Heart right ventricle (tissue), 16 donors: ENCODE data around the gene SOS1. TPM values are rescaled to one million over a fixed set of nuclear protein-coding genes. Genes with fewer than 3 reads are reported as not detected.

Experiments
- ATAC-seq, 8 donors: fragments of 200-7000 bp; cut with Tn5 transposase; one replicate each; pipeline ENCODE4 v1.9.1; 2020; ENCODE audit warnings: mild to moderate bottlenecking in 8 of 8, moderate library complexity in 8 of 8, moderate number of reproducible peaks in 1 of 8
- DNase-seq, 2 donors: peaks; one replicate each; pipeline ENCODE4 v3.0.0-alpha.2; 2020
- H3K27ac ChIP-seq, 10 donors: fragments of 200-600 bp; sonication (generic) in 2 of 10; one replicate each; pipeline versions ENCODE4 v1.5.0 to v1.8.0; 2020 to 2022; ENCODE audit warnings: mild to moderate bottlenecking in 3 of 10
- H3K27me3 ChIP-seq, 7 donors: fragments of 200-600 bp; one replicate each; pipeline ENCODE4 v1.8.0; 2021 to 2022; ENCODE audit warnings: mild to moderate bottlenecking in 2 of 7
- H3K36me3 ChIP-seq, 9 donors: fragments of 200-600 bp; sonication (generic) in 1 of 9; one replicate each; pipeline versions ENCODE4 v1.5.0 to v1.8.0; 2020 to 2022; ENCODE audit warnings: mild to moderate bottlenecking in 2 of 9
- H3K4me1 ChIP-seq, 9 donors: fragments of 200-600 bp; sonication (generic) in 1 of 9; one replicate each; pipeline versions ENCODE4 v1.5.0 to v1.8.0; 2020 to 2022; ENCODE audit warnings: mild to moderate bottlenecking in 4 of 9
- H3K4me3 ChIP-seq, 10 donors: fragments of 200-600 bp; sonication (generic) in 2 of 10; one replicate each; pipeline versions ENCODE4 v1.5.0 to v1.8.0; 2020 to 2022; ENCODE audit warnings: mild to moderate bottlenecking in 7 of 10, moderate library complexity in 2 of 10
- H3K9me3 ChIP-seq, 11 donors: fragments of 200-600 bp in 10 of 11; sonication (generic) in 2 of 11; one replicate each; pipeline versions ENCODE4 v1.5.0 to v1.8.0; 2013 to 2022; ENCODE audit warnings: mild to moderate bottlenecking in 2 of 11, control low read depth in 1 of 11, moderate library complexity in 1 of 11
- WGBS, 2 donors: extraction: QIAGEN DNeasy Blood & Tissue Kit; methylation state at CpG; one replicate each; pipeline ENCODE4 v1.1.7; 2013; ENCODE audit warnings: inconsistent platforms in 1 of 2; 5-methylcytosine and 5-hydroxymethylcytosine counted together
- intact Hi-C, 10 donors: fragments of 100-400 bp; cut with DNase I; formaldehyde crosslinking; loops; one replicate each; pipeline versions ENCODE4 v1.11.1 to v1.14.2; 2022
- polyA plus RNA-seq, 2 donors: library from polyadenylated mRNA; stranded (reverse); fragments of 200-250 nt; gene quantifications; one replicate each; pipeline ENCODE4 v1.2.3, GENCODE V29; 2013
- total RNA-seq, 10 donors: library from RNA; stranded (reverse); fragmentation: NEBNext Ultra II Directional in 3 of 10; extraction: Animal tissue kit (Norgen Biotek cat#: 25700) in 3 of 10; gene quantifications; one replicate each; pipeline versions ENCODE4 v1.2.1 to v1.2.4, GENCODE V29; 2021 to 2023
- TF ChIP-seq, protein P1 (sequence below), 9 donors: fragments of 200-600 bp; sonication (generic) in 2 of 9; IDR thresholded peaks; one replicate each; pipeline versions ENCODE4 v1.5.0 to v1.8.0; 2021 to 2022; ENCODE audit warnings: antibody characterized with exemption in 9 of 9, mild to moderate bottlenecking in 5 of 9, moderate library complexity in 1 of 9
- donor health status: Arrhythmogenic right ventricular cardiomyopathy.
- donor health status: ischemic (EF 13 %, LVEDD 7.1; RV severe dilation, severe dysfunction).
- donor health status: healthy with polysubstance abuse.
- donor health status: DM: no; HTN: yes; CAD: no.
- donor health status: DM: no; HTN: no; CAD: no.
- donor health status: ischemic (EF 25% LVEDD 6.9; RV normal size, moderate dysfunction).
- donor health status: ischemic (EF 25% LVEDD 5.7; RV mildly dilated, moderate dysfunction).
- donor health status: healthy.
- donor health status: DM: yes; HTN: yes; CAD: no.
- donor health status: Ischemic cardiomyopathy.
- donor health status: ischemic (EF 35%, LVEDD 5.7; RV mildly dilated, moderate dysfunction).
- donor health status: nonischemic (EF 11% LVEDD 7.7; RV severe dilation, severe dysfunction).
- donor health status: DM: yes; HTN: yes; CAD: no.
- donor health status: PGD.
- donor health status: ischemic (EF 29% LVEDD 5.4; RV normal size, mild dysfunction).
- donor health status: nonischemic (EF 23%, LVEDD 6.1; RV moderate dilation, normal function).

SOS1 gene
- total and polyA plus RNA-seq, 12 donors: 5.8 to 37.8 (median 23.1) TPM

DNA sequence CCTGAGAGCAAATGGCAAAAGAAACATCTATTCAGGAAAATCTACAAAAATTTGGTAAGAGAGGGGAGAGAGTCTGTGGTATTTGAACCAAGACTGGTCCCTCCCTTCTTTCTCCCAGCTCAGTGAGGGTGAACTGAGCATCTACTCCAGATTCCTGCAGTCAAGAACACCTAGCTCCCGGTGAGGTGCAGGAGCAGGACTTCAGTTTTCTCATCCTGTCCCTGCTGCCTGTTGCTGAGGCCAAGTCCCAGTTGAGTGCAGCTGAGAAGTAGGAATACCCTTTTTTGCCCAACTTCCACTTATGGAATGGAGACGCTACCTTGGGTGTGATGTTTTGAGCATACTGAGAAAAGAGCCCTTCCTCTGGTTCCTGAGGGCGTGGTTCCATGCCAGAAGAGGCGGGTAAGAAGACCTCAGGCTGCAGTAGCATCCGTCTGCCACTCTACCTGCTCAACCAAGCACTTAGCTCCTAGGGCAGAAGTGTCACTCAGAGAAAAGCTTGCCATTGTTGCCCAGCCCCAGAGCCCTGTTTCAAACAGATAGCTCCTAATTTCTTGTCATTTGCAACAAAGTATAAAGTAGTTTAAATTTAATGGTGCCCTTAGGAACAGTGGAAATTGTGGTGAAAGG is 112.9 kb downstream of the SOS1 start:
- H3K27ac ChIP-seq: no peak overlapping the region
- TF ChIP-seq, protein P1, sequence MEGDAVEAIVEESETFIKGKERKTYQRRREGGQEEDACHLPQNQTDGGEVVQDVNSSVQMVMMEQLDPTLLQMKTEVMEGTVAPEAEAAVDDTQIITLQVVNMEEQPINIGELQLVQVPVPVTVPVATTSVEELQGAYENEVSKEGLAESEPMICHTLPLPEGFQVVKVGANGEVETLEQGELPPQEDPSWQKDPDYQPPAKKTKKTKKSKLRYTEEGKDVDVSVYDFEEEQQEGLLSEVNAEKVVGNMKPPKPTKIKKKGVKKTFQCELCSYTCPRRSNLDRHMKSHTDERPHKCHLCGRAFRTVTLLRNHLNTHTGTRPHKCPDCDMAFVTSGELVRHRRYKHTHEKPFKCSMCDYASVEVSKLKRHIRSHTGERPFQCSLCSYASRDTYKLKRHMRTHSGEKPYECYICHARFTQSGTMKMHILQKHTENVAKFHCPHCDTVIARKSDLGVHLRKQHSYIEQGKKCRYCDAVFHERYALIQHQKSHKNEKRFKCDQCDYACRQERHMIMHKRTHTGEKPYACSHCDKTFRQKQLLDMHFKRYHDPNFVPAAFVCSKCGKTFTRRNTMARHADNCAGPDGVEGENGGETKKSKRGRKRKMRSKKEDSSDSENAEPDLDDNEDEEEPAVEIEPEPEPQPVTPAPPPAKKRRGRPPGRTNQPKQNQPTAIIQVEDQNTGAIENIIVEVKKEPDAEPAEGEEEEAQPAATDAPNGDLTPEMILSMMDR (IDR thresholded peaks at IDR 0.05): no peak
- intact Hi-C loops: no loop called here
- H3K36me3 ChIP-seq: peaks cover 0 to 100% (median 48%) of the 10 kb centered on the region in 9 donors
- no peak overlapping the region for H3K4me3 ChIP-seq
- H3K9me3 ChIP-seq: no peaks in the 10 kb centered on the region
- peaks cover 0 to 4% (median 0%) of the 10 kb centered on the region in 9 donors for H3K4me1 ChIP-seq
- ATAC-seq: no peak
- WGBS, 2 donors: 79 to 92% methylated on average over 5 of the region's 5 CpGs
- no peaks in the 10 kb centered on the region for H3K27me3 ChIP-seq
- DNase-seq: no peak

DNA sequence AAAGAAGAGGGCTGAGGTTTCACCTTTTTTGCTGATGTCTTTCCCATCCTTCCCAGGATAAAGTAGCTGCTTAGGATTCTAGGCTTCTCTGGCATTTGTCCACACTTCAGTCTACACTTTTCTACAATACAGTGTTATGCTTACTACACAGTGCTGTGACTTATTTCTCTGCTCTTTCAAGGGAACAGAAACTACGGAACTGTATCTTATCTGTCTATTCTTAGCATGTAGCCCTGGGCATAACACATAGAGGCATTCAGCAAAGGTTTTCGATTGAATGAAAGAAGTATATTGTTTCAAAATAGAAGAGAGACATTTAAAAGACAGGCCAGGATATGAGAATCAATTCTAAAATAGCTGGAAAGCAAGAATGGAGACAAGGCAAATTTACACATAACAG is 120.3 kb downstream of the SOS1 start:
- DNase-seq (no peak), ATAC-seq (peak in 3 of 8 donors; percentile 51 to 81 (median 80))
- WGBS, 2 donors: 24 to 53% methylated on average over 2 of the region's 2 CpGs
- Histone ChIP-seq H3K4me1 (peaks cover 0 to 11% (median 4%) of the 10 kb centered on the region in 9 donors), H3K4me3 (no peak overlapping the region), H3K9me3 (no peaks in the 10 kb centered on the region), H3K27ac (peak overlapping the region in 1 of 10 donors; percentile 32), H3K27me3 (no peaks in the 10 kb centered on the region), H3K36me3 (peaks cover 0 to 100% (median 28%) of the 10 kb centered on the region in 9 donors)
- TF ChIP-seq, protein P1 (IDR thresholded peaks at IDR 0.05): no peak
- intact Hi-C loops: no loop called here

DNA sequence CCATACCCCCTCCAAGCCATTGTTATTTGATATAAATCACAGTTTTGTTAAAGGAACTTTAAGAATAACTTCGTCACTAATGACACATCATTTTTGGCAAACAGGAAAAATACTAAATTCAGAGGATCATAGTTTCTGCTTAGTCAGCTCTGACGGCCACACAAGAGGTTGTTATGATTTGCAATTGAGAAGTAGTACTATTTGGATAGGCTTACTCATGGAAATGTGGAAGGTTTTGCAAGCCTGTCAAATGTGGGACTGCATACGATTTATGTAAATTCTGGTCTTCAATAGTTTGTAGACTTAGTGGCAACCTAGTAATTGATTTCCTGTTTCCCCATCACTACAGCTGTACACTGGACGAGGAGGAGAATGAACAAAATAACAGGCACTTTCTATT is 123.1 kb downstream of the SOS1 start:
- WGBS, 2 donors: 75 to 82% methylated on average over 4 of the region's 4 CpGs
- ATAC-seq (peak in 1 of 8 donors; percentile 47), DNase-seq (no peak)
- H3K27me3 ChIP-seq: no peaks in the 10 kb centered on the region
- TF ChIP-seq, protein P1 (IDR thresholded peaks at IDR 0.05): no peak
- intact Hi-C loops: no loop called here
- peaks cover 0 to 100% (median 49%) of the 10 kb centered on the region in 9 donors for H3K36me3 ChIP-seq
- no peak overlapping the region for H3K27ac ChIP-seq
- H3K9me3 ChIP-seq: no peaks in the 10 kb centered on the region
- H3K4me1 ChIP-seq: peaks cover 0 to 11% (median 0%) of the 10 kb centered on the region in 9 donors
- no peak overlapping the region for H3K4me3 ChIP-seq

DNA sequence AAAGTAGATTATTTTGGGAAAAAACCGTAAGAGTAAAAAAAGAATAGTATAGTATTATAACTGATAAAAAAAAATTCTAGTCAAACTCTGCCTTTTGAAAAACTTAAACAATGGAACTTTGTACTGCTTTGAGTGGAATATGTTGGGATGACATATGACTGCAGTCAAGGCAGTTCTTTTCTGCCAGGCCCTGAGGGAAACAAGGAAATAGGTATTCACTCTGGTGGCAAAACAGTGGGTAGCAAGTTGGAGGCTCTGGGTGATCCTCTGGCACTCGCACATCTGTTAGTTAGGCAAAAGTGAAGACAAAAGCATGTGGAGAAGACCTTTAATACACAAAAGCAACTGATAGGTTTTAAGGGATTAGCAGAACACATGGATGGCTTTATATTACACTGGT is 129.0 kb downstream of the SOS1 start:
- TF ChIP-seq, protein P1 (IDR thresholded peaks at IDR 0.05): no peak
- Histone ChIP-seq H3K36me3 (peaks cover 0 to 100% (median 50%) of the 10 kb centered on the region in 9 donors), H3K27me3 (no peaks in the 10 kb centered on the region), H3K9me3 (no peaks in the 10 kb centered on the region), H3K4me3 (no peak overlapping the region), H3K27ac (no peak overlapping the region), H3K4me1 (no peaks in the 10 kb centered on the region)
- 90 to 91% methylated on average over 2 of the region's 2 CpGs for whole genome bisulfite sequencing, 2 donors
- intact Hi-C loops: no loop called here
- DNase-seq (no peak), ATAC-seq (no peak)
